Measurements from ENCODE around the gene RPS21. TPM values are rescaled to one million over a fixed set of nuclear protein-coding genes. Genes with fewer than 3 reads are reported as not detected.
A peak's percentile ranks its signal among the peaks of the same experiment; 100 is the strongest.

RPS21 gene
- total and polyA plus RNA-seq, 4 donors = 350 to 705 (median 672) TPM

DNA sequence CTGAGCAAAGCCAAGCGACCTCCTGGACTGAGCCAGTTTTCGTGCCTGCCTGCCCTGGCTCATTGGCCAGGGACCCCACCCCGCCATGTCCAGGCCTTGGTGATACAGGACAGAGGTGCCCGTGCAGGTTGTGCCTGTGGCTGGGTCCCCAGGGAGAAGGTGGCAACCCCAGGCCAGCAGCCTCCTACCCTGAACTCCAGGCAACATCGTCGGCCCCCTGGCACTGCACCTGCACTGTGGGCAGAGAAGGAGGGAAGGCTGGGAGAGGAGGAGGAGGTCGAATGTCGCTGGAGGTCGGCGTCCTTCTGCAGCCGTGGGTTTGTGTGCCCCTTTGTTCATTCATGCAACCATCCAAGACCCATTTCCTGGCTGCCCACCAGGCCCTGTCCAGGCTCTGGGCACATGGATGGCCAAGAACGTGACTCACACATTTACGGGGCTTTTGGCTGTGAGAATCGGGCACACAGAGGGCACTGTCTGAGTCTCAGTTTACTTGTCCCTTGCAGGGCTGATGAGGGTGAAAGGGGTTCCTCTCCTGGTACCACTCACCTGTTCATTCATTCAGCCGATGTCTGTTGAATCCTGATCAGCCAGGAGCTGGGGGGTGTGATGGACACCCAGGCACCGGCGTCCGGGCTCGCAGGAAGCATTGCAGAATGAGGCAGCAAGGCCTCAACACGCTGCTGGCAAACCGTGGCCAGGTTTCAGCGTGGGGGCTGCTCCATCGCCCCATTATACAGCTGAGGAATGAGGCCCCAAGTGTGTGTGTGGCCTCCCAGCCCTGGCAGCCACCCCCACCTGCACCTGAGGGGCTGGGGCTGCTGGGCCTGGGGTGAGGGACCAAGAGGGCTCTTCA is 42.8 kb downstream of the RPS21 start:
- no peaks in the 10 kb centered on the region for H3K9me3 ChIP-seq (ENCODE audit: control insufficient read depth, insufficient read depth, low read length)
- H3K36me3 ChIP-seq (ENCODE audit: control insufficient read depth, insufficient read depth, low read length) = no peaks in the 10 kb centered on the region
- no peak overlapping the region for H3K27ac ChIP-seq (ENCODE audit: low read depth, low read length)
- no peak overlapping the region for H3K4me3 ChIP-seq (ENCODE audit: low read depth, low read length)
- peaks cover 3% of the 10 kb centered on the region for H3K27me3 ChIP-seq (ENCODE audit: control insufficient read depth, insufficient read depth, low read length)
- 79% methylated on average over 21 of the region's 23 CpGs for WGBS (ENCODE audit: insufficient coverage)
- no peak for DNase-seq (ENCODE audit: low read depth in 4 of 6, low spot score in 6 of 6)
- peaks cover 27% of the 10 kb centered on the region for H3K4me1 ChIP-seq (ENCODE audit: control insufficient read depth, insufficient read depth, low read length)

DNA sequence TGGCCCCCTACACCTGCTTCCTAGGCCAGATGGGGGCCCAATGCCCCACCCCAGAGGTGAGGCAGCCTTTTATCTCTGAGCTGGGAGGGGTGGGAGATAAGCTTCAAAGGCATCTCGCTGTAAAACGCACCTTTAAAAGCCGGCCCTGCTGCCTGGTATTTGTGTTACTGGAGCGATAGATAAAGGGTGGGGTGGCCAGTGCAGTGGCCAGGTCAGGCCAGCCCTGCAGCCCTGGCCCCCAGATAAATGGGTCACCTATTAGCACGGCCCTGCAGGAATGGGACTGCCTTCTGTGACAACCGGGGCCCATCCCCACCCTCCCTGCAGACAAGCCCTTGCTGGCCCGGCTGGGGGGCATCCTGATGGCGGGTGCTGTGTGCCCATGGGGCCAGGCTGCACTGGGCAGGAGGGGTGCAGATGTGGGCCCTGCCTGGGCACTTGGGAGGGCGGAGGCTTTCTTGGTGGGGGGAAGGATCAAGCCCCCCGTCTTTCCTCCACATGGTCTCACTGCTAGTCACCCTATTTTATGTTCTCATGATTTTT is 43.5 kb downstream of the RPS21 start:
- no peak overlapping the region for H3K4me3 ChIP-seq (ENCODE audit: low read depth, low read length)
- DNase-seq (ENCODE audit: low read depth in 4 of 6, low spot score in 6 of 6) = no peak
- H3K27ac ChIP-seq (ENCODE audit: low read depth, low read length) = no peak overlapping the region
- H3K27me3 ChIP-seq (ENCODE audit: control insufficient read depth, insufficient read depth, low read length) = peaks cover 3% of the 10 kb centered on the region
- 66% methylated on average over 5 of the region's 10 CpGs for WGBS (ENCODE audit: insufficient coverage)
- peaks cover 30% of the 10 kb centered on the region for H3K4me1 ChIP-seq (ENCODE audit: control insufficient read depth, insufficient read depth, low read length)
- H3K9me3 ChIP-seq (ENCODE audit: control insufficient read depth, insufficient read depth, low read length) = no peaks in the 10 kb centered on the region
- H3K36me3 ChIP-seq (ENCODE audit: control insufficient read depth, insufficient read depth, low read length) = no peaks in the 10 kb centered on the region

DNA sequence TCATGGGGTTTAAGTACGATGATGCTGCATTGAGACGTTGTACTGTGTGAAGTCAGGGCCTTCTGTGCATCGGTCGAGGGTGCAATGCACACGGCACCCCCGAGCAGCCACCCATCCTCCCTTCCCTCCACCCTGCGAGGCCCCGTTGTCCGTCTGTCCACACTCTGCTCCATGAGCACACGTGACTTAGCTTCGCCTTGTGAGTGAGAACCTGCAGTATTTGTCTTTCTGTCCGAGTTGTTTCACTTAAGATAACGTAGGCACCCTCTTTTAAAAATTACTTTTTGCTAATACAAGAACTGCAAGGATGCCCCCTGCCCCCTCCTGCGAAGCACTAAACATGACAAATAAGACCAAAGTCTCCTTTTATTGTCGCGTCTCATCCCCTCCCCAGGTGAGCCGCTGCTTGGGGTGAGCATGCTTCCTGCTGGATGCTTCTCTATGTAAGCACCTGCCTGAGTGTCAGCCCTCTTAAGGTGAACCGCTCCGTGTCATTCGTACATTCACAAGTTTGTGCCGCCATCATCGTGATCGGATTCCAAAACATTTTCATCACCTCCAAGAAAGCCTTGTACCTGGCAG is 44.1 kb downstream of the RPS21 start:
- no peak overlapping the region for H3K27ac ChIP-seq (ENCODE audit: low read depth, low read length)
- no peaks in the 10 kb centered on the region for H3K36me3 ChIP-seq (ENCODE audit: control insufficient read depth, insufficient read depth, low read length)
- 77% methylated on average over 19 of the region's 23 CpGs for WGBS (ENCODE audit: insufficient coverage)
- H3K9me3 ChIP-seq (ENCODE audit: control insufficient read depth, insufficient read depth, low read length) = no peaks in the 10 kb centered on the region
- peaks cover 3% of the 10 kb centered on the region for H3K27me3 ChIP-seq (ENCODE audit: control insufficient read depth, insufficient read depth, low read length)
- no peak for DNase-seq (ENCODE audit: low read depth in 4 of 6, low spot score in 6 of 6)
- no peak overlapping the region for H3K4me3 ChIP-seq (ENCODE audit: low read depth, low read length)
- H3K4me1 ChIP-seq (ENCODE audit: control insufficient read depth, insufficient read depth, low read length) = peaks cover 30% of the 10 kb centered on the region

DNA sequence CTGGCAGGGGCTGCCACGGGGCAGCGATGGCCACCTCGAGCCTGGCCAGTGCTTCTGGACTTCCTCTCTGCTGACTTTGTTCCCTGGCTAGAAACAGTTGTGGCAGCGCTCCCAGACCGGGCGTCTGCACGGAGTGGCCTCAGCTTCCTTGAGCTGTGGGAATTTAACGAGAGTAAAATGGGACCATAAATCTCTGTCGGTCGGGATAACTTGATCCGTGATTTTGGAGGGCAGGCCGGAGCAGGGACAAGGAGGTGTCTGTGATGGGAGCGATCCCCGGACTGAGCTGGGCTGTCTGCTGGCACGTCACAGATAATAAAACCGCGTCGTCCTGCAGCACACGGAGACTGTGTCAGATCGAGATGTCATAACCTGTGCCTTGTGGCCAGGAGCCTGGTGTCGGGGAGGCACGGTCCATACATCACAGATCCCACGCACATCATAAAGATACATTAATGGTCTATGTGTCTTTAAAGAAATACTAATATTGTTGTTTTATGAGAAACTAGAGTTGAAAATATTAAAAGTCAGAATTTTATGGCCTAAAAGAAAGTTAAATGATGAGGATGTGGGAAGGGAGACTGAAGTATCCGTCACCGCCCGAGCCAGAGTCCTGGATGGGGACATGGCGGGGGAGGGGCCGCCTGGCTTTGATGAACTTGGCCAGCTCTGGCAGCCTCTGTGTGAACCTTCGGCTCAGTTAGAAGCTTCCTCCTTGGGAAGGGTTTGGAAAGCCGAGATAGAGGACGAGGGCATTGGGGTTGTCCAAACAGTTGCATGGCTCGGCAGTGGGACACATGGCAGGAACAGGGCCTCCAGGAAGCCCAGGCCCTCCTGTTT is 47.0 kb downstream of the RPS21 start:
- H3K4me3 ChIP-seq (ENCODE audit: low read depth, low read length) = no peak overlapping the region
- no peaks in the 10 kb centered on the region for H3K9me3 ChIP-seq (ENCODE audit: control insufficient read depth, insufficient read depth, low read length)
- WGBS (ENCODE audit: insufficient coverage) = 23% methylated on average over 28 of the region's 32 CpGs
- H3K4me1 ChIP-seq (ENCODE audit: control insufficient read depth, insufficient read depth, low read length) = peaks cover 41% of the 10 kb centered on the region
- H3K27me3 ChIP-seq (ENCODE audit: control insufficient read depth, insufficient read depth, low read length) = peaks cover 3% of the 10 kb centered on the region
- no peak overlapping the region for H3K27ac ChIP-seq (ENCODE audit: low read depth, low read length)
- no peaks in the 10 kb centered on the region for H3K36me3 ChIP-seq (ENCODE audit: control insufficient read depth, insufficient read depth, low read length)
- peak in 3 of 6 donors; percentile 13 to 62 (median 39) for DNase-seq (ENCODE audit: low read depth in 4 of 6, low spot score in 6 of 6)

DNA sequence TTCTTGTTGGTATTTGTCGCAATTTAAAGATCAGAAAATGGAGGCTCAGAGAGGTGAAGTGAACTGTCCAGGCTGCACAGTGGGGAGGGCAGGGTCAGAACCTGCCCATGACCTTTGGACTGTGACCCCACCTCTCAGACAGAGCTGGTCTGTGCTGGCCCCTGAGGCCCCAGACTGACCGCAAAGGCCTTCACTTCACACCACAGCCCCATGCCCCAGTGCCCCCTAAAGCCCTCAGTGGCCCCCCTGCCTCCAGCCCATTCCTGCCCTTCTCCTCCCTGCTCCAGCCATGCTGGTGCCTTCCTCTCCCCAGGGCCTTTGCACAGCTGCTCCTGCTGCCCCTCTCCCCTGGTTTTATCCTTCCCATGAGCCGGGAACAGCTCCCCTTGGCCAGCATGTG is 49.8 kb downstream of the RPS21 start:
- no peaks in the 10 kb centered on the region for H3K9me3 ChIP-seq (ENCODE audit: control insufficient read depth, insufficient read depth, low read length)
- DNase-seq (ENCODE audit: low read depth in 4 of 6, low spot score in 6 of 6) = no peak
- WGBS (ENCODE audit: insufficient coverage) = 89% methylated on average over 3 of the region's 3 CpGs
- H3K36me3 ChIP-seq (ENCODE audit: control insufficient read depth, insufficient read depth, low read length) = no peaks in the 10 kb centered on the region
- no peak overlapping the region for H3K27ac ChIP-seq (ENCODE audit: low read depth, low read length)
- no peaks in the 10 kb centered on the region for H3K27me3 ChIP-seq (ENCODE audit: control insufficient read depth, insufficient read depth, low read length)
- peaks cover 38% of the 10 kb centered on the region for H3K4me1 ChIP-seq (ENCODE audit: control insufficient read depth, insufficient read depth, low read length)
- H3K4me3 ChIP-seq (ENCODE audit: low read depth, low read length) = no peak overlapping the region

DNA sequence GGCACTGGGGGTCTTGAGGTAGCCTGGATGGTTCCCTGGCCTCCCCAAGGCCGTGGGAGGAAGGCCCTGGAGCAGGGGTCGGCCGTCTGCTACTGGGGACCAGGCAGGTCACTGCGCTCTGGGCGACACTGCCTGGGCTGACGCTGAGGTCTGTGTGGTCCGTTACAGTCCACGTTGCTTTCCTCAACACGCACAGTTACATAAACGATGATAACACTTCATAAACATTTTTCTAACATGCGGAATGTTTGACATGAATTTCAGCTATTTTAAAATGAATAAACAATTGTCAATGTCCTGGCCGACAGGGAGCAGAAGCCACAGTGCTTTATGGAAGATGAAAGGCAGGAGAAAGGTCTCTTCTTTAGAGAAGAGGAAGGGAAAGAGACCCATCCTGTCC is 50.6 kb downstream of the RPS21 start:
- no peaks in the 10 kb centered on the region for H3K9me3 ChIP-seq (ENCODE audit: control insufficient read depth, insufficient read depth, low read length)
- H3K4me3 ChIP-seq (ENCODE audit: low read depth, low read length) = no peak overlapping the region
- H3K27ac ChIP-seq (ENCODE audit: low read depth, low read length) = no peak overlapping the region
- DNase-seq (ENCODE audit: low read depth in 4 of 6, low spot score in 6 of 6) = no peak
- peaks cover 38% of the 10 kb centered on the region for H3K4me1 ChIP-seq (ENCODE audit: control insufficient read depth, insufficient read depth, low read length)
- no peaks in the 10 kb centered on the region for H3K27me3 ChIP-seq (ENCODE audit: control insufficient read depth, insufficient read depth, low read length)
- H3K36me3 ChIP-seq (ENCODE audit: control insufficient read depth, insufficient read depth, low read length) = no peaks in the 10 kb centered on the region
- WGBS (ENCODE audit: insufficient coverage) = 82% methylated on average over 8 of the region's 12 CpGs

DNA sequence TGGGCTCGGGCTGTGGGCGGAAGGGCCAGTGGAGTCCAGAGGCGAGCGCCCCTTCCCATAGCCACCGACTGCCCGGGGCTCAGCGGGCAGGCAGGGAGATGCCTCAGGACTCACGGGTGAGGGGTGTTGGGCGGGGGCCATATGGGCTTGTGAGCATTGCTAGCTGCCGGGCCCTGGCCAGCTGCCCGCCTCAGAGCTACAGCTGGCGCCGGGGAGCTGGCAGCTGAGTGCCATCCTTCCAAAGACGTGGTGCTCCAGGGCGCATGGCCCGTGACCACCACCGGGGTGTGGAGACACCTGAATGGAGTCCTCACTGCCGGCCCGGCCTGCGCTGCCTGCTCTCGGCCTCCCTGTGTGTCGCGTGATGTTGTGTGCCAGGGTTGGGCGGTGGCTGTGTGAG is 51.0 kb downstream of the RPS21 start:
- Histone ChIP-seq H3K27me3 (ENCODE audit: control insufficient read depth, insufficient read depth, low read length) (no peaks in the 10 kb centered on the region), H3K4me1 (ENCODE audit: control insufficient read depth, insufficient read depth, low read length) (peaks cover 38% of the 10 kb centered on the region), H3K36me3 (ENCODE audit: control insufficient read depth, insufficient read depth, low read length) (no peaks in the 10 kb centered on the region), H3K9me3 (ENCODE audit: control insufficient read depth, insufficient read depth, low read length) (no peaks in the 10 kb centered on the region), H3K4me3 (ENCODE audit: low read depth, low read length) (no peak overlapping the region), H3K27ac (ENCODE audit: low read depth, low read length) (no peak overlapping the region)
- WGBS (ENCODE audit: insufficient coverage) = 39% methylated on average over 24 of the region's 24 CpGs
- peak in 3 of 6 donors; percentile 31 to 72 (median 56) for DNase-seq (ENCODE audit: low read depth in 4 of 6, low spot score in 6 of 6)

Other genes with a start within 250 kb of the RPS21 start
- gene PSMA7, start 243.7 kb upstream of the RPS21 start, total RNA-seq = 100 to 1,000 TPM; 118 to 234 TPM
- 100 to 1,000 TPM; 186 to 197 TPM for gene PSMA7, start 243.7 kb upstream of the RPS21 start, polyA plus RNA-seq (ENCODE audit: insufficient read length in 2 of 2)
- gene SS18L1, start 243.3 kb upstream of the RPS21 start, total RNA-seq = 10 to 100 TPM; 21.5 to 41.0 TPM
- 10 to 100 TPM; 54.1 to 58.2 TPM for gene SS18L1, start 243.3 kb upstream of the RPS21 start, polyA plus RNA-seq (ENCODE audit: insufficient read length in 2 of 2)
- 10 to 100 TPM; 12.6 to 28.5 TPM for gene MTG2, start 204.1 kb upstream of the RPS21 start, total RNA-seq
- gene MTG2, start 204.1 kb upstream of the RPS21 start, polyA plus RNA-seq (ENCODE audit: insufficient read length in 2 of 2) = 10 to 100 TPM; 39.2 to 43.9 TPM
- 1 to 10 TPM in 1 of 2 donors, under 1 TPM in 1; 0.66 to 1.8 TPM for gene HRH3, start 166.8 kb upstream of the RPS21 start, total RNA-seq
- gene HRH3, start 166.8 kb upstream of the RPS21 start, polyA plus RNA-seq (ENCODE audit: insufficient read length in 2 of 2) = 10 to 100 TPM; 10.1 to 10.6 TPM
- 10 to 100 TPM; 37.0 to 39.4 TPM for gene OSBPL2, start 148.6 kb upstream of the RPS21 start, total RNA-seq
- gene OSBPL2, start 148.6 kb upstream of the RPS21 start, polyA plus RNA-seq (ENCODE audit: insufficient read length in 2 of 2) = 10 to 100 TPM; 48.6 to 52.5 TPM
- gene ADRM1, start 84.1 kb upstream of the RPS21 start, total RNA-seq = 10 to 100 TPM; 33.7 to 75.3 TPM
- gene ADRM1, start 84.1 kb upstream of the RPS21 start, polyA plus RNA-seq (ENCODE audit: insufficient read length in 2 of 2) = 10 to 100 TPM; 85.4 to 86.1 TPM
- 10 to 100 TPM; 15.8 to 51.1 TPM for gene LAMA5, start 19.8 kb upstream of the RPS21 start, total RNA-seq
- 10 to 100 TPM; 78.4 to 86.8 TPM for gene LAMA5, start 19.8 kb upstream of the RPS21 start, polyA plus RNA-seq (ENCODE audit: insufficient read length in 2 of 2)
- gene CABLES2, start 20.2 kb downstream of the RPS21 start, total RNA-seq = 1 to 10 TPM; 4.0 to 6.2 TPM
- gene CABLES2, start 20.2 kb downstream of the RPS21 start, polyA plus RNA-seq (ENCODE audit: insufficient read length in 2 of 2) = 10 to 100 TPM; 22.1 to 23.0 TPM
- not detected for gene RBBP8NL, start 40.4 kb downstream of the RPS21 start, total RNA-seq
- gene RBBP8NL, start 40.4 kb downstream of the RPS21 start, polyA plus RNA-seq (ENCODE audit: insufficient read length in 2 of 2) = not detected
- gene GATA5, start 88.9 kb downstream of the RPS21 start, total RNA-seq = under 1 TPM in 1 of 2 donors, not detected in 1; 0.50 TPM
- gene GATA5, start 88.9 kb downstream of the RPS21 start, polyA plus RNA-seq (ENCODE audit: insufficient read length in 2 of 2) = under 1 TPM in 1 of 2 donors, not detected in 1; 0.13 TPM